BLaER1 treated with 17β-estradiol and CSF1 and Interleukin-3, amounts not matched to agents 10 nM and 100 nM (cell line): ENCODE results near the gene PTCH2.
A peak's percentile ranks its signal among the peaks of the same experiment; 100 is the strongest.

Source experiments
- H3K27ac ChIP-seq, 11 experiments: shearing (Covaris generic); formaldehyde crosslinking; 2 replicates each; pipeline ENCODE4 v1.8.1; 2022
- H3K27me3 ChIP-seq, 11 experiments: shearing (Covaris generic); formaldehyde crosslinking; 2 replicates each; pipeline ENCODE4 v1.8.1; 2022
- H3K36me3 ChIP-seq, 11 experiments: shearing (Covaris generic); formaldehyde crosslinking; 2 replicates each; pipeline ENCODE4 v1.8.1; 2022
- H3K4me1 ChIP-seq, 10 experiments: shearing (Covaris generic); formaldehyde crosslinking; 2 replicates each; pipeline ENCODE4 v1.8.1; 2022
- H3K4me2 ChIP-seq, 11 experiments: shearing (Covaris generic); formaldehyde crosslinking; 2 replicates each; pipeline ENCODE4 v1.8.1; 2022
- H3K4me3 ChIP-seq, 10 experiments: shearing (Covaris generic); formaldehyde crosslinking; 2 replicates each; pipeline ENCODE4 v1.8.1; 2022
- H3K9ac ChIP-seq, 11 experiments: shearing (Covaris generic); formaldehyde crosslinking; 2 replicates each; pipeline ENCODE4 v1.8.1; 2022
- H3K9me3 ChIP-seq, 11 experiments: shearing (Covaris generic); formaldehyde crosslinking; replicated peaks in 1 of 11; 2 replicates each; pipeline ENCODE4 v1.8.1; 2022
- H4K20me1 ChIP-seq, 11 experiments: shearing (Covaris generic); formaldehyde crosslinking; 2 replicates each; pipeline ENCODE4 v1.8.1; 2022
- Cebpa-rat ChIP-seq, 11 experiments: shearing (Covaris generic); IDR thresholded peaks; 2 replicates each; pipeline ENCODE4 v1.8.1; 2022

The PTCH2 gene

DNA sequence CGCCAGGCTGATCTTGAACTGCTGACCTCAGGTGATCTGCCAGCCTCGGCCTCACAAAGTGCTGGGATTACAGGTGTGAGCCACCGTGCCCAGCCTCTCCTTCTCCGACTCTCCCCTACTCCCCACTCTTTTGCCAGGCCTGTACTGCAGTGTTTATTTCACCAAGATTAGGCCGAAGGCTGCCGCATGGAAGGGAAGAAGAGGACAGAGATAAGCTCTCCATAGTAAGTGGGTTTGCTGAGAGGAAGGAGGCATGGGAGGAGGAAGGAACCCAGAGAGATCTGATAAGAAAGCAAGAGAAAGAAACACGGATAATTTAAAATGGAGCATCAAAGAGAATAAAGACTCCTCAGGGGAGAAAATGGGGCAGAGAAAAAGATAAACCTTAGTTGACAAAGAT lies 8.7 kb downstream of the PTCH2 start:
- Histone ChIP-seq H3K9ac (no peak overlapping the region; a peak in 1 of 22 replicates), H3K36me3 (no peaks in the 10 kb centered on the region), H3K27me3 (no peaks in the 10 kb centered on the region), H3K4me3 (no peak overlapping the region), H3K9me3 (peaks cover 0 to 7% (median 0%) of the 10 kb centered on the region in 11 experiments; a peak in 4 of 22 replicates), H4K20me1 (no peaks in the 10 kb centered on the region), H3K4me2 (peak overlapping the region in 9 of 11 experiments; percentile 15 to 86 (median 59); a peak in 12 of 22 replicates), H3K27ac (no peak overlapping the region), H3K4me1 (peaks cover 33 to 72% (median 61%) of the 10 kb centered on the region in 10 experiments)
- no peak for TF ChIP-seq Cebpa-rat (IDR thresholded peaks at IDR 0.05)

GRCh38 chr1:44832056-44832705 lies 10.9 kb downstream of the PTCH2 start:
- Histone ChIP-seq H3K27me3 (no peaks in the 10 kb centered on the region), H3K4me3 (no peak overlapping the region), H4K20me1 (no peaks in the 10 kb centered on the region), H3K4me2 (peak overlapping the region; percentile 16 to 86 (median 48); a peak in 20 of 22 replicates), H3K36me3 (no peaks in the 10 kb centered on the region), H3K4me1 (peaks cover 31 to 71% (median 58%) of the 10 kb centered on the region in 10 experiments), H3K9ac (peak overlapping the region in 5 of 11 experiments; percentile 14 to 36 (median 25); a peak in 6 of 22 replicates), H3K9me3 (peaks cover 0 to 12% (median 0%) of the 10 kb centered on the region in 11 experiments; a peak in 4 of 22 replicates), H3K27ac (peak overlapping the region in 1 of 11 experiments; percentile 9; a peak in 3 of 22 replicates)
- TF ChIP-seq Cebpa-rat (IDR thresholded peaks at IDR 0.05), result no peak

DNA sequence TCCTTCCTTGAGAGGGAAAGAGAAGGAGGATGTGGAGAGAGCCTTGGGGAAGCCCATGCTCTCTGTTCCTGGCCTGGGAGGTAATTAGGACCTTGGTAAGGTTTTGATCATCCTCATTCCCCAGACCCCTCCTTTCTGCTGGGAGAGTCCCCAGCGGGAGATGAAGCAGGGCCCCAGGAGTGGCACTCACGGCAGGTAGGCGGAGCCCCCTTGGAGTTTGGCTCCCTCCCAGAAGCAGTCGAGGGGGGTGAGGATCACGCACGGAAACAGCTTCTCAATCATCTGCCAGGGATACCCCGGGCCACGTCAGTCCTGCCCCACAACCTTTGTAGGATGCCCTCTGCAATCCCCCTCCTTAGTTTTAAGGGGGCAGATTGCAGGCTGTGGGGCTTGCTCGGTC lies 11.5 kb downstream of the PTCH2 start:
- Histone ChIP-seq H3K36me3 (no peaks in the 10 kb centered on the region), H3K4me2 (peak overlapping the region in 10 of 11 experiments; percentile 13 to 86 (median 44); a peak in 13 of 22 replicates), H4K20me1 (no peaks in the 10 kb centered on the region), H3K9me3 (peaks cover 0 to 12% (median 0%) of the 10 kb centered on the region in 11 experiments; a peak in 4 of 22 replicates), H3K27me3 (no peaks in the 10 kb centered on the region), H3K9ac (peak overlapping the region in 3 of 11 experiments; percentile 2 to 36 (median 25); a peak in 3 of 22 replicates), H3K4me3 (no peak overlapping the region), H3K27ac (no peak overlapping the region; a peak in 1 of 22 replicates), H3K4me1 (peaks cover 31 to 78% (median 62%) of the 10 kb centered on the region in 10 experiments)
- TF ChIP-seq Cebpa-rat (IDR thresholded peaks at IDR 0.05), result no peak

DNA sequence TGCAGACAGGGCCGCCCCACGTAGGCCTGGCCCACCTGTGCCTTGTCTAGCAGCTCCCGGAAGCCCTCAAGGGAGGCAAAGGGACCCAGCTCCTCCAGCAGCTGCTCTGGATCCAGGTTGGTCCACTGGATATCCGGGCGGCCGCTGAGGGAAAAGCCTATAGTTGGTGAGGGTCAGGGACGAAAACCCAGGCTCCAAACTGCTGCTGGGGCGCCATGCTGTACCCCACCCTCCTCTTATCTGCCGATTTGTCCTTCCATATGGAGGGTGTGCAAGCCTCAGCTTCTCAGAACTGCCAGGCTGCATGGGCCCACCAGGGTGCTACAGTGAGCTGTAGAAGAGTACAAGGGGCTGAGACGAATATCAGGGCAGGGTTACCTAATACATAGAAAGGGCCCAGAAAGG lies 12.2 kb downstream of the PTCH2 start:
- H3K4me3 ChIP-seq, result no peak overlapping the region
- peaks cover 31 to 84% (median 59%) of the 10 kb centered on the region in 10 experiments for H3K4me1 ChIP-seq
- H3K9me3 ChIP-seq, result peaks cover 0 to 12% (median 0%) of the 10 kb centered on the region in 11 experiments; a peak in 4 of 22 replicates
- H3K9ac ChIP-seq, result peak overlapping the region in 2 of 11 experiments; percentile 2 to 25; a peak in 1 of 22 replicates
- H3K27me3 ChIP-seq, result no peaks in the 10 kb centered on the region
- H4K20me1 ChIP-seq, result no peaks in the 10 kb centered on the region
- H3K36me3 ChIP-seq, result no peaks in the 10 kb centered on the region
- H3K27ac ChIP-seq, result no peak overlapping the region
- H3K4me2 ChIP-seq, result peak overlapping the region in 6 of 11 experiments; percentile 1 to 86 (median 55); a peak in 7 of 22 replicates
- no peak for TF ChIP-seq Cebpa-rat (IDR thresholded peaks at IDR 0.05)

DNA sequence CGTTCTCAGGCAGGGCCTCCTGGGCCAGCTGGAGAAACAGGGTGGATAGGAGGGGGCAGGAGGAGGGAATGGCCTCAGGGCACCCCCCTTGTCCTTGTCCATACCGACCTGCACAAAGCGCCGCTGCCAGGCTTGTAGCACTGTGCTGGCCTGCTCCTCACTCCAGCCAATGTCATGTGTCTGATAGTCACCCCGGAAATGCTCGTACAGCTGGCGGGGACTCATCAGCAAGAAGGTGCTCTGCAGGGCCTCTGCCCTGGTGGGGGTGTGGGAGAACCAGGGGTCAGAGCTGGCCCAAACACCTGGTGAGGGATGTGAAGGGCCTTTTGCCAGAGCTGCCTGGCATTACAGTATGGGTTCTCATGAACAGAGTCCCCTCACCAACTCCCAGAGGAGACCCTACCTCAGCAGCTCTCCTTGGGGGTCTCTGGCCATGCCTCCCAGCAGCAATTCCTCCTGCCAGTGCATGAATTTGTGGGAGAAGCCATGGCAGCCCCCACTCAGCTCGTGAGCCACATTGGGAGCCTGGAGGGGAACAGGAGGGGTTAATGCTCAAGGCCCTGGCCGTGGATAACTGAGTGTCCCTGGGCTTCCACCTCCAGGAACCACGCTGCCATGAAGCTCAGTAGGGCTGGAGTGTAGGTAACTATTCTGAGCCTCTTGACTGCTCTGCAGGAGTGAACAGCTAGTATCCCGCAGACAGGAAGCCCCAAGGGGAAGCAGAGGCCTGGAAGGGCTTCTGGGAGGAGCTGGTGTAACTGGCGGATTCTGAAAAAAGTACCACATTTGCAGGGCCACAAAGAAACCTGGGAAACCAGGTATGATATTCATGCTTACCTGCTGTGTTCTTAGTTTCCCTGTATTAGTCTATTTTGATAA lies 13.3 kb downstream of the PTCH2 start:
- H3K27ac ChIP-seq, result no peak overlapping the region
- H4K20me1 ChIP-seq, result no peaks in the 10 kb centered on the region
- no peaks in the 10 kb centered on the region for H3K36me3 ChIP-seq
- no peak overlapping the region for H3K4me3 ChIP-seq
- H3K9ac ChIP-seq, result peak overlapping the region in 2 of 11 experiments; percentile 7 to 42; a peak in 2 of 22 replicates
- H3K27me3 ChIP-seq, result no peaks in the 10 kb centered on the region
- H3K4me1 ChIP-seq, result peaks cover 31 to 78% (median 57%) of the 10 kb centered on the region in 10 experiments
- TF ChIP-seq Cebpa-rat (IDR thresholded peaks at IDR 0.05), result no peak
- H3K4me2 ChIP-seq, result peak overlapping the region; percentile 27 to 80 (median 48)
- H3K9me3 ChIP-seq, result peaks cover 0 to 12% (median 0%) of the 10 kb centered on the region in 11 experiments; a peak in 4 of 22 replicates

- peaks cover 31 to 70% (median 51%) of the 10 kb centered on the region in 10 experiments for H3K4me1 ChIP-seq
- no peaks in the 10 kb centered on the region for H4K20me1 ChIP-seq
- peaks cover 0 to 12% (median 0%) of the 10 kb centered on the region in 11 experiments; a peak in 4 of 22 replicates for H3K9me3 ChIP-seq
- H3K27ac ChIP-seq, result no peak overlapping the region
- H3K4me2 ChIP-seq, result peak overlapping the region in 4 of 11 experiments; percentile 54 to 80 (median 64); a peak in 3 of 22 replicates
- no peak for TF ChIP-seq Cebpa-rat (IDR thresholded peaks at IDR 0.05)
- no peaks in the 10 kb centered on the region for H3K27me3 ChIP-seq
- H3K9ac ChIP-seq, result no peak overlapping the region
- no peaks in the 10 kb centered on the region for H3K36me3 ChIP-seq
- H3K4me3 ChIP-seq, result no peak overlapping the region
Measured at GRCh38 chr1:44828841-44829440, 14.1 kb downstream of the PTCH2 start.

GRCh38 chr1:44828003-44828651 lies 14.9 kb downstream of the PTCH2 start:
- Histone ChIP-seq H4K20me1 (no peaks in the 10 kb centered on the region), H3K9me3 (peaks cover 0 to 12% (median 0%) of the 10 kb centered on the region in 11 experiments; a peak in 4 of 22 replicates), H3K4me1 (peaks cover 27 to 62% (median 44%) of the 10 kb centered on the region in 10 experiments), H3K4me3 (no peak overlapping the region), H3K27me3 (no peaks in the 10 kb centered on the region), H3K9ac (no peak overlapping the region), H3K27ac (no peak overlapping the region), H3K4me2 (no peak overlapping the region), H3K36me3 (no peaks in the 10 kb centered on the region)
- TF ChIP-seq Cebpa-rat (IDR thresholded peaks at IDR 0.05), result no peak
